Activated CD8-positive, alpha-beta T cell treated with anti-CD3 and anti-CD28 coated beads, Interleukin-2, amount 10 ng/mL, durations not matched to agents 7 days and 5 days (primary cell): ENCODE measurements around the gene ACTRT2. TPM values are rescaled to one million over a fixed set of nuclear protein-coding genes. Genes with fewer than 3 reads are reported as not detected.

Experiments
- ATAC-seq: fragments of 150-1000 bp; cut with Tn5 transposase; one replicate; pipeline ENCODE4 v1.10.0; 2021; ENCODE audit warnings: moderate library complexity
- CTCF ChIA-PET: fragments of 350-600 bp; sonication (Branson Sonifier 250); formaldehyde crosslinking; loops from one replicate; lab custom pipeline; 2021; ENCODE audit warnings: antibody characterized with exemption; lab: Charles Lee
- POLR2A ChIA-PET: fragments of 350-600 bp; sonication (Branson Sonifier 250); formaldehyde crosslinking; loops from one replicate; lab custom pipeline; 2021; ENCODE audit warnings: antibody characterized with exemption; lab: Charles Lee
- DNase-seq: peaks from one replicate; pipeline ENCODE4 v3.0.0-alpha.2; 2020
- H3K27ac Mint-ChIP-seq: one replicate; pipeline ENCODE4 v1.8.0; 2021; ENCODE audit warnings: mild to moderate bottlenecking, mixed read lengths
- H3K27me3 Mint-ChIP-seq: one replicate; pipeline ENCODE4 v1.8.0; 2021; ENCODE audit warnings: low read depth, mixed read lengths
- H3K36me3 Mint-ChIP-seq: one replicate; pipeline ENCODE4 v1.8.0; 2021; ENCODE audit warnings: low read depth, mixed read lengths
- H3K4me1 Mint-ChIP-seq: one replicate; pipeline ENCODE4 v1.8.0; 2021; ENCODE audit warnings: low read depth, mixed read lengths
- H3K4me3 Mint-ChIP-seq: one replicate; pipeline ENCODE4 v1.8.0; 2021; ENCODE audit warnings: mild to moderate bottlenecking, mixed read lengths
- H3K9me3 Mint-ChIP-seq: one replicate; pipeline ENCODE4 v1.8.0; 2022; ENCODE audit warnings: mixed read lengths; ENCODE audit not compliant: insufficient read depth
- total RNA-seq, 2 experiments: library from RNA; stranded (reverse); gene quantifications; one replicate each; pipeline ENCODE4 v1.2.3, GENCODE V29; 2021

ACTRT2 gene
- total RNA-seq, 2 experiments from 2014 or later = not detected

- Mint-ChIP-seq H3K27me3 (peaks cover 11% of the 10 kb centered on the region), H3K4me3 (no peak overlapping the region), H3K36me3 (no peaks in the 10 kb centered on the region), H3K9me3 (peaks cover 7% of the 10 kb centered on the region), H3K27ac (no peak overlapping the region), H3K4me1 (no peaks in the 10 kb centered on the region)
- ATAC-seq (no peak), DNase-seq (no peak)
- ChIA-PET POLR2A (no interaction called here), CTCF (no interaction called here)
Observed at GRCh38 chr1:3000214-3000613, 21.1 kb upstream of the ACTRT2 start.

DNA sequence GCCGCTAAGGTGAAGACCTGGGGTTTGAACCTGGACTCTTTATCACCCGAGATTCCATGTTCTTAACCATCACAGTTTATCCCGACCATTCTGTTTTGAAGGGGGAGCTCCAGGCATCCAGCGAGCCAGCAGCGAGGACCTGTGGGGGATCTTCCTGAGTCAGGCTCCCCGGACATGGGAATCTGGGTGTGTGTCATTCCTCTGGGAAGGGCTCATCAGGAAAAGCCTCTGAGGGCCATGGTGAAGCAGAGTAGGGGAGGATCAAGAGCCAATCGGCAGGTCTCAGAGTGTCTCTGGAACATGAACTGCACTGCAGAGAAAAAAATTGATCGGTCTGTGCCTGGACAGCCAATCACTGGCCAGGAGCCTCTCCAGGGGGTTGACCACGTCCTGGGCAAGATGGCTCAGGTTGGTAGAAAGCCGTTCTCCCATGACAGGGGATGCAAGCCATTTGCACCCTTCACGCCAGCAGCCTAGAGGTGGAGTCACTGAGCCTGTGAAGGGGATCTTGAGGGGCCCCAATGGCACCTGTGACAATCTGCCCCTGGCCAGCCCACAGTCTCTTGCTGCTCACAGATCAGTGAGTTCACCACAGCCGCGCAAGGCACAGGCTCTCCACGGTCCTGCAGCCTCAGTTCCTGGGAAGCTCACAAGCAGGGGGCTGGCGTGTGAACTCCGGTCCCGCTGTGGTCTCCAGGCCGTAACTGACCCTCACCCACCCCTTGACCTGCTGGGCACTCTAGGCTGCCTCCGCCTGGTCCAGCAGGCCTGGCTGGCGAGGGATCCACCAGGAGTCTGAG lies 20.4 kb upstream of the ACTRT2 start:
- no peak for DNase-seq
- H3K27me3 Mint-ChIP-seq = peaks cover 11% of the 10 kb centered on the region
- no peak overlapping the region for H3K27ac Mint-ChIP-seq
- CTCF ChIA-PET = no interaction called here
- no peaks in the 10 kb centered on the region for H3K4me1 Mint-ChIP-seq
- no peak overlapping the region for H3K4me3 Mint-ChIP-seq
- H3K9me3 Mint-ChIP-seq = peaks cover 3% of the 10 kb centered on the region
- POLR2A ChIA-PET = no interaction called here
- no peak for ATAC-seq
- H3K36me3 Mint-ChIP-seq = no peaks in the 10 kb centered on the region

- ChIA-PET POLR2A (no interaction called here), CTCF (no interaction called here)
- ATAC-seq = no peak
- Mint-ChIP-seq H3K4me3 (no peak overlapping the region), H3K9me3 (no peaks in the 10 kb centered on the region), H3K36me3 (no peaks in the 10 kb centered on the region), H3K27me3 (peaks cover 8% of the 10 kb centered on the region), H3K4me1 (no peaks in the 10 kb centered on the region), H3K27ac (no peak overlapping the region)
- DNase-seq = no peak
Observed at GRCh38 chr1:3001471-3002348, 19.6 kb upstream of the ACTRT2 start.

DNA sequence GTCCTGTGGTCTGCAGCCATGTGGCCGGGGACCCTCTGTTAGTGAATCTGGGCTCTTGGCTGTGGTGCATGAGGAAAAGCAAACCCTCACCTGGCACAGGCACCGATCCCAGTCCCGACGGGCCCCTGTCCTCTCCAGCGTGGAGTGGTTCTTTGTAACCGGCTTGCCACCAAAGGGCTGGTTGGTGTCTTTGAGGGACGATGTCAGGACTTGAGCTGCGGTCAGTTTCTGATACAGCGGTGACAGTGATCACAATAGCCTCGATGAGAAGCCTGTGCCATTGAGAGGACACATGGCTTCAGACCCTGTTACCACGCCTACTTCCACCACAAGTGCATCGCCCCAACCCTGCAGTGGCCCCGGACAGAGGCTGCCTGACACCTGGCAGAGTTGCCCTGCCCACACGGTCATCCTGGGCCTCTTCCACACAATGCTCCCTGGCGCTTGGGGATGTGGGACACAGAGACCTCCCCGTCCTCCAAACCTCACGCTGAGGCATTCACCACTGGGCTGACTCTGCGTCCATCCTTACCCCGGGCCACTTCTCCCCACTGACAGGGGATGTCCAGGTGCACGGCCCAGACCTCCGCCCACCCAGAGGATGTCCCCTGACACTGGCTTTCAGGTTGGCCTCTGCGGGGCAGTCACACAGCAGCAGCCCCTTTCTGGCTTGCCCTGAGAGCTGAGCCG lies 18.8 kb upstream of the ACTRT2 start:
- Mint-ChIP-seq H3K4me1 (no peaks in the 10 kb centered on the region), H3K36me3 (no peaks in the 10 kb centered on the region)
- ATAC-seq = no peak

DNA sequence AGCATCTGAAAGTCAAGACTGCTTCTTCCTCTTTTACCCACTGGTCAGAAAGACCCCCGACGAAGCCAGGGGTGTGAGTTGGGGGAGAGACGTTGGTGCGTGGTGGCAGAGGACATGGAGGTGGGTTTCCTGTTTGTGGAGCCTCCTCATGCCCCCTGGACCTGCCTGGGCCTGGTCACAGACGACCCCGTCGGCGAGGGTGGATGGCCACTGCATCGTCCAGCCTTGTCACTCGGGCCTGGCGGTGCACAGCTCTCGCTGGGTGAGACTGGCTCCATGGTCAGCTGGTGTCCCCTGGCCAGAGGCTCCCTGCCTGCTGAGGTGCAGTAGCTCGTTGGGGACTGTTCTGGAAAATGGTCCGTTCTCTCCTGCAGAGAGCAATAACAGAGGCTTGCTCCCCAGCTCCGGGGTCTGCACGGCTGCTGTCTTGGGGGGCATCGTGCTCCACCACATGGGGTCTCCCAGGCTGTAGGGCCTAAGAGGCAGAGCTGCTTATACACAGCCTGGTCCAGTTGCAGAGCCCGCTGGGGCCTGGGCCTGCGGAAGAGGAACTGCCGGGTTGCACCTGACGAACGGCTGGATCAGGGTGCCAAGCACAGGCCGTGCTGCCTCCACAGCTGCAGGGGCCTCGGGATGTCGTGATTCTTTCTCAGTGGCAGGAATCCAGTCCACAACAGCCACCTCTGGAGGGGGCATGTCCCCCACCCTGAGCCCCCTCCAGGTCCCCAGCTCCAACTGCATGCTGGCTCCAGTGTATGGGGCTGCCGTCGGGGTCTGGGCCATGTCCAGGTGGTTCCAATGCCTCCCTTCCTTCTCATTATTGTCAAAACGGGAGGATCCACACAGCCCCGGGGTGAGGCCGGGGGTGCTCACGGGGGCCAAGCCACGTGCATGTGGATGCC lies 18.0 kb upstream of the ACTRT2 start:
- ATAC-seq (no peak), DNase-seq (no peak)
- no peak overlapping the region for H3K27ac Mint-ChIP-seq
- no peaks in the 10 kb centered on the region for H3K36me3 Mint-ChIP-seq
- ChIA-PET POLR2A (no interaction called here), CTCF (no interaction called here)
- peaks cover 12% of the 10 kb centered on the region for H3K9me3 Mint-ChIP-seq
- no peaks in the 10 kb centered on the region for H3K27me3 Mint-ChIP-seq
- no peak overlapping the region for H3K4me3 Mint-ChIP-seq
- H3K4me1 Mint-ChIP-seq = no peaks in the 10 kb centered on the region

More for the DNA sequence above, 18.8 kb upstream of the ACTRT2 start:
- no peak overlapping the region for H3K27ac Mint-ChIP-seq
- ChIA-PET CTCF (no interaction called here), POLR2A (no interaction called here)
- no peak for DNase-seq
- peaks cover 7% of the 10 kb centered on the region for H3K9me3 Mint-ChIP-seq
- H3K4me3 Mint-ChIP-seq = no peak overlapping the region
- peaks cover under 1% of the 10 kb centered on the region for H3K27me3 Mint-ChIP-seq

- no peaks in the 10 kb centered on the region for H3K4me1 Mint-ChIP-seq
- ChIA-PET CTCF (no interaction called here), POLR2A (no interaction called here)
- no peaks in the 10 kb centered on the region for H3K36me3 Mint-ChIP-seq
- ATAC-seq = no peak
- no peak overlapping the region for H3K27ac Mint-ChIP-seq
- H3K4me3 Mint-ChIP-seq = no peak overlapping the region
- H3K27me3 Mint-ChIP-seq = no peaks in the 10 kb centered on the region
- no peak for DNase-seq
- peaks cover 12% of the 10 kb centered on the region for H3K9me3 Mint-ChIP-seq
Observed at GRCh38 chr1:3003941-3004270, 17.4 kb upstream of the ACTRT2 start.

GRCh38 chr1:3004285-3005205 lies 16.7 kb upstream of the ACTRT2 start:
- ChIA-PET CTCF (no interaction called here), POLR2A (no interaction called here)
- no peaks in the 10 kb centered on the region for H3K27me3 Mint-ChIP-seq
- H3K4me3 Mint-ChIP-seq = no peak overlapping the region
- peaks cover 12% of the 10 kb centered on the region for H3K9me3 Mint-ChIP-seq
- no peaks in the 10 kb centered on the region for H3K36me3 Mint-ChIP-seq
- H3K27ac Mint-ChIP-seq = no peak overlapping the region
- ATAC-seq (no peak), DNase-seq (no peak)
- H3K4me1 Mint-ChIP-seq = no peaks in the 10 kb centered on the region

GRCh38 chr1:3005771-3006170 lies 15.5 kb upstream of the ACTRT2 start:
- Mint-ChIP-seq H3K27me3 (no peaks in the 10 kb centered on the region), H3K4me3 (no peak overlapping the region), H3K27ac (no peak overlapping the region), H3K36me3 (no peaks in the 10 kb centered on the region), H3K9me3 (peaks cover 12% of the 10 kb centered on the region), H3K4me1 (no peaks in the 10 kb centered on the region)
- DNase-seq (no peak), ATAC-seq (no peak)
- ChIA-PET CTCF (no interaction called here), POLR2A (no interaction called here)

GRCh38 chr1:3007298-3008147 lies 13.7 kb upstream of the ACTRT2 start:
- Mint-ChIP-seq H3K9me3 (peaks cover 12% of the 10 kb centered on the region), H3K27me3 (no peaks in the 10 kb centered on the region), H3K27ac (no peak overlapping the region), H3K4me3 (no peak overlapping the region), H3K4me1 (no peaks in the 10 kb centered on the region), H3K36me3 (no peaks in the 10 kb centered on the region)
- CTCF ChIA-PET = no interaction called here
- POLR2A ChIA-PET = no interaction called here
- ATAC-seq = no peak
- no peak for DNase-seq

- CTCF ChIA-PET = no interaction called here
- Mint-ChIP-seq H3K4me1 (no peaks in the 10 kb centered on the region), H3K27ac (no peak overlapping the region), H3K36me3 (no peaks in the 10 kb centered on the region), H3K9me3 (peaks cover 12% of the 10 kb centered on the region), H3K27me3 (no peaks in the 10 kb centered on the region), H3K4me3 (no peak overlapping the region)
- no peak for DNase-seq
- POLR2A ChIA-PET = no interaction called here
- no peak for ATAC-seq
Observed at GRCh38 chr1:3009021-3009420, 12.2 kb upstream of the ACTRT2 start.
